Fibroblast of lung (primary cell): ENCODE data around the gene PRKCH.

ENCODE experiments used
- EZH2 ChIP-seq: IDR thresholded peaks from 2 replicates; pipeline ENCODE4 v1.5.1; 2012; ENCODE audit warnings: low read length, control low read depth, mild to moderate bottlenecking; ENCODE audit errors: missing control alignments
- TF ChIP-seq, protein P1 (sequence below), 2 donors: IDR thresholded peaks in 1 of 2; conservative IDR thresholded peaks in 1 of 2; 1 replicate in 1 of 2; 2 replicates in 1 of 2; pipeline ENCODE4 v1.5.1; 2011 to 2012; ENCODE audit warnings: low read length in 2 of 2, control low read depth in 1 of 2, inconsistent platforms in 1 of 2, low read depth in 1 of 2, mild to moderate bottlenecking in 1 of 2

DNA sequence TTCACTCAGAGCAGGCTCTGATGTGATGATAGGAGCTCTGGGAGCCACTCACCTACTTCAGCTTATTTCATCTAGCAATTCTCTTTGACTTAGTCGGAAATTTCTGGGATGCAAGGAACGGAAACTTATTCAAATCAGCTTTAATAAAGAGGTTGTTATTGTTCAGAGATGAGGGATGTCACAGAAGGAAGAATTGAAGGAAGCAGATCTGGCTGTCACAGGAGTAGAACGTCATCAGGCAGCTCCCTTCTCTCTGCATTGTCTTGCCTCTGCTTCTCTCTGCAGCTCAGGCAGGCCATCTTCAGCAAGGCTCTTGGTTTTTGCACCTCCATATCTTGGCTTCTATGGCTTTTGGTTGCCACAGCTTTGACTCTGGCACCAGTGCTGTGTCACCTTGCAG is 32.7 kb upstream of the PRKCH start:
- TF ChIP-seq, protein P1, sequence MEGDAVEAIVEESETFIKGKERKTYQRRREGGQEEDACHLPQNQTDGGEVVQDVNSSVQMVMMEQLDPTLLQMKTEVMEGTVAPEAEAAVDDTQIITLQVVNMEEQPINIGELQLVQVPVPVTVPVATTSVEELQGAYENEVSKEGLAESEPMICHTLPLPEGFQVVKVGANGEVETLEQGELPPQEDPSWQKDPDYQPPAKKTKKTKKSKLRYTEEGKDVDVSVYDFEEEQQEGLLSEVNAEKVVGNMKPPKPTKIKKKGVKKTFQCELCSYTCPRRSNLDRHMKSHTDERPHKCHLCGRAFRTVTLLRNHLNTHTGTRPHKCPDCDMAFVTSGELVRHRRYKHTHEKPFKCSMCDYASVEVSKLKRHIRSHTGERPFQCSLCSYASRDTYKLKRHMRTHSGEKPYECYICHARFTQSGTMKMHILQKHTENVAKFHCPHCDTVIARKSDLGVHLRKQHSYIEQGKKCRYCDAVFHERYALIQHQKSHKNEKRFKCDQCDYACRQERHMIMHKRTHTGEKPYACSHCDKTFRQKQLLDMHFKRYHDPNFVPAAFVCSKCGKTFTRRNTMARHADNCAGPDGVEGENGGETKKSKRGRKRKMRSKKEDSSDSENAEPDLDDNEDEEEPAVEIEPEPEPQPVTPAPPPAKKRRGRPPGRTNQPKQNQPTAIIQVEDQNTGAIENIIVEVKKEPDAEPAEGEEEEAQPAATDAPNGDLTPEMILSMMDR (conservative IDR thresholded peaks at IDR 0.05 in 1 of 2, IDR thresholded peaks at IDR 0.05 in 1 of 2; ENCODE audit: low read depth in 1 of 2, low read length in 2 of 2), result no peak
- no peak for TF ChIP-seq EZH2
